Suprapubic skin (tissue), 4 donors: ENCODE results near the gene CBLB. TPM values are rescaled to one million over a fixed set of nuclear protein-coding genes. Genes with fewer than 3 reads are reported as not detected.

Experiments
- DNase-seq, 2 donors: peaks; one replicate each; pipeline ENCODE4 v3.0.0-alpha.2; 2019; ENCODE audit warnings: low spot score in 2 of 2
- H3K27ac ChIP-seq: fragments of 200-600 bp; sonication (generic); one replicate; pipeline ENCODE4 v1.5.1; 2019
- H3K27me3 ChIP-seq: fragments of 200-600 bp; sonication (generic); one replicate; pipeline ENCODE4 v1.5.1; 2019
- H3K36me3 ChIP-seq: fragments of 200-600 bp; sonication (generic); one replicate; pipeline ENCODE4 v1.5.1; 2019
- H3K4me1 ChIP-seq: fragments of 200-600 bp; sonication (generic); one replicate; pipeline ENCODE4 v1.5.1; 2019
- H3K4me3 ChIP-seq: fragments of 200-600 bp; sonication (generic); one replicate; pipeline ENCODE4 v1.5.1; 2019; ENCODE audit warnings: mild to moderate bottlenecking
- H3K9me3 ChIP-seq: fragments of 200-600 bp; sonication (generic); one replicate; pipeline ENCODE4 v1.5.1; 2019
- EP300 ChIP-seq: sonication (generic); formaldehyde crosslinking; IDR thresholded peaks from one replicate; pipeline ENCODE4 v1.6.1; 2017; ENCODE audit warnings: antibody characterized with exemption
- POLR2A ChIP-seq, 2 donors: fragments of 450-650 bp; IDR thresholded peaks; one replicate each; pipeline ENCODE4 v1.6.1; 2017; ENCODE audit warnings: antibody characterized with exemption in 2 of 2, mild to moderate bottlenecking in 2 of 2, moderate library complexity in 2 of 2
- POLR2AphosphoS5 ChIP-seq, 3 donors: sonication (generic); formaldehyde crosslinking; IDR thresholded peaks; one replicate each; pipeline ENCODE4 v1.6.1; 2017; ENCODE audit warnings: antibody characterized with exemption in 3 of 3
- WGBS: methylation state at CpG from one replicate; pipeline ENCODE4 v1.1.5; 2018; 5-methylcytosine and 5-hydroxymethylcytosine counted together
- total RNA-seq, 4 donors: library from RNA; depleted of rRNA; stranded (reverse); fragments of >200 nt; gene quantifications; one replicate each; pipeline ENCODE4 v1.1.0, GENCODE V29; 2016
- TF ChIP-seq, protein P1 (sequence below), 2 donors: fragments of 200-600 bp in 1 of 2; fragments of 450-650 bp in 1 of 2; sonication (generic) in 1 of 2; IDR thresholded peaks; one replicate each; pipeline ENCODE4 v1.5.1; 2016 to 2019; ENCODE audit warnings: antibody characterized with exemption in 2 of 2, mild to moderate bottlenecking in 1 of 2, moderate library complexity in 1 of 2

CBLB gene
- total RNA-seq, 4 donors from 2014 or later, result 16.8 to 43.8 (median 25.2) TPM

DNA sequence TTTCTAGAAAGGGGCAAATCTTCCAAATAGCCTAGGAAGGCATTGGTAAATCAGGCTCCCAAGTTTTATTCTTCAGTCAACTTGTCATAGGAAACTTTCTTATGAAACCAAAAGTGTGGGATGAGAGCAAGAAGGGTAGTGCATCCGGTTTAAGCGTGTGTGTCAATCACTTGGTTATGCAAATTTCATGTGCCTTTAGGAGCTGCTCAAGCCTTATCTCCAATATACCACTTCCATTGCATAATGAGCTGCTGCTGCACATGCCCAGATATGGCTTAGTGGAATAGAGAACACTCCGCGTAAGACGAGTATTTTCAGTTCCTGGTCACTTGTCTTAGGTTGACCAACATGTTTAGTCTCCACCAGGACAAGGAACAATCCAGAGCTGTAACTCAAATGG, 242.1 kb downstream of the CBLB start:
- no peak for TF ChIP-seq EP300
- TF ChIP-seq POLR2AphosphoS5 (IDR thresholded peaks at IDR 0.05), result no peak
- TF ChIP-seq, protein P1, sequence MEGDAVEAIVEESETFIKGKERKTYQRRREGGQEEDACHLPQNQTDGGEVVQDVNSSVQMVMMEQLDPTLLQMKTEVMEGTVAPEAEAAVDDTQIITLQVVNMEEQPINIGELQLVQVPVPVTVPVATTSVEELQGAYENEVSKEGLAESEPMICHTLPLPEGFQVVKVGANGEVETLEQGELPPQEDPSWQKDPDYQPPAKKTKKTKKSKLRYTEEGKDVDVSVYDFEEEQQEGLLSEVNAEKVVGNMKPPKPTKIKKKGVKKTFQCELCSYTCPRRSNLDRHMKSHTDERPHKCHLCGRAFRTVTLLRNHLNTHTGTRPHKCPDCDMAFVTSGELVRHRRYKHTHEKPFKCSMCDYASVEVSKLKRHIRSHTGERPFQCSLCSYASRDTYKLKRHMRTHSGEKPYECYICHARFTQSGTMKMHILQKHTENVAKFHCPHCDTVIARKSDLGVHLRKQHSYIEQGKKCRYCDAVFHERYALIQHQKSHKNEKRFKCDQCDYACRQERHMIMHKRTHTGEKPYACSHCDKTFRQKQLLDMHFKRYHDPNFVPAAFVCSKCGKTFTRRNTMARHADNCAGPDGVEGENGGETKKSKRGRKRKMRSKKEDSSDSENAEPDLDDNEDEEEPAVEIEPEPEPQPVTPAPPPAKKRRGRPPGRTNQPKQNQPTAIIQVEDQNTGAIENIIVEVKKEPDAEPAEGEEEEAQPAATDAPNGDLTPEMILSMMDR (IDR thresholded peaks at IDR 0.05), result no peak
- TF ChIP-seq POLR2A (IDR thresholded peaks at IDR 0.05), result no peak
- no peak overlapping the region for H3K4me3 ChIP-seq
- 97% methylated on average over 5 of the region's 5 CpGs for WGBS
- H3K36me3 ChIP-seq, result no peaks in the 10 kb centered on the region
- H3K9me3 ChIP-seq, result no peaks in the 10 kb centered on the region
- H3K27ac ChIP-seq, result no peak overlapping the region
- H3K27me3 ChIP-seq, result no peaks in the 10 kb centered on the region
- H3K4me1 ChIP-seq, result no peaks in the 10 kb centered on the region
- DNase-seq, result no peak

DNA sequence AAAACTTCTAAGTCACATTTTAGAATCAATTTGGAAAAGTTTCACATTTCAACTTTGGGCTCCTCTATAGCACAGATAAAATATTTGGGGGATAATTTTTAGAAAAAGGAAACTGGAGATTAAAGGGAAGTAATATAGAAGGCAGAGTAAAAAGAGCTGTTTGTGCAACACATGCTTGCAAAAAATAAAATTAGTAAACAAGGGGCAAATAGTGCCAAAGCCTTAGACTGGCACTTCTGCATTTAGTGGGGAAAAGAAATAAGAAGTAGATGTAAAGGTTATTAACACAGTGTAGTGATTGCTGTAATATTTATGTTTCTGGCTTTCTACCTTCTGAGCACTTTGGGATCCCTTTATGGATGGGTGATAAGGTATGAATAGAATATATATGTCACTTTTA, 246.6 kb downstream of the CBLB start:
- no peak for DNase-seq
- H3K27ac ChIP-seq, result no peak overlapping the region
- no peaks in the 10 kb centered on the region for H3K4me1 ChIP-seq
- no peaks in the 10 kb centered on the region for H3K36me3 ChIP-seq
- TF ChIP-seq, protein P1 (IDR thresholded peaks at IDR 0.05), result no peak
- TF ChIP-seq EP300 (no peak), POLR2AphosphoS5 (IDR thresholded peaks at IDR 0.05) (no peak), POLR2A (IDR thresholded peaks at IDR 0.05) (no peak)
- H3K9me3 ChIP-seq, result no peaks in the 10 kb centered on the region
- no peak overlapping the region for H3K4me3 ChIP-seq
- H3K27me3 ChIP-seq, result no peaks in the 10 kb centered on the region

DNA sequence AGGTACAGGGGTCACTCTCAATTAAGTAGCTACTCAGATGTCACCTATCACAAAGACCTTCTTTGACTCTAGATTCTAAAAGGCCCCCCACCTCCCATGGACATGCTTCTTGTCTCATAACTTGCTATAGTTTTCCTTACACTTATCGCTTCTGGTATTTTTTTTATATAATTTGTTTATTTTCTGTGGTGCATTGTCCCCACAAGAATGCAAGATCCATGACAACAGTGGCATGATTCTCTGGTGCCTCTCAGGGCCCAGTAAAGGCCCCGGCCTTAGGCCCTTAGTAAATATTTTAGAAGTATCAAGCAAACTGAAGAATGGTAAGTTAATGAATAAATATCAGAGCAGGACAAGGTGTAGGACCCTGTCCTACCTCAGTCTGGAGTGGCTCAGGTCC, 248.6 kb downstream of the CBLB start:
- Histone ChIP-seq H3K4me1 (no peaks in the 10 kb centered on the region), H3K4me3 (no peak overlapping the region), H3K27me3 (no peaks in the 10 kb centered on the region), H3K36me3 (no peaks in the 10 kb centered on the region), H3K27ac (no peak overlapping the region), H3K9me3 (no peaks in the 10 kb centered on the region)
- TF ChIP-seq, protein P1 (IDR thresholded peaks at IDR 0.05), result no peak
- TF ChIP-seq POLR2A (IDR thresholded peaks at IDR 0.05) (no peak), POLR2AphosphoS5 (IDR thresholded peaks at IDR 0.05) (no peak), EP300 (no peak)
- no peak for DNase-seq
- 94% methylated on average over 2 of the region's 2 CpGs for WGBS

- Histone ChIP-seq H3K4me1 (no peaks in the 10 kb centered on the region), H3K9me3 (no peaks in the 10 kb centered on the region), H3K27ac (no peak overlapping the region), H3K4me3 (no peak overlapping the region), H3K27me3 (no peaks in the 10 kb centered on the region), H3K36me3 (no peaks in the 10 kb centered on the region)
- TF ChIP-seq EP300, result no peak
- no peak for TF ChIP-seq POLR2AphosphoS5 (IDR thresholded peaks at IDR 0.05)
- TF ChIP-seq POLR2A (IDR thresholded peaks at IDR 0.05), result no peak
- TF ChIP-seq, protein P1 (IDR thresholded peaks at IDR 0.05), result no peak
- DNase-seq, result no peak
- 94% methylated on average over 2 of the region's 2 CpGs for WGBS
These were observed 249.2 kb downstream of the CBLB start for GRCh38 chr3:105619651-105620050.

- TF ChIP-seq POLR2AphosphoS5 (IDR thresholded peaks at IDR 0.05) (no peak), EP300 (no peak), POLR2A (IDR thresholded peaks at IDR 0.05) (no peak)
- TF ChIP-seq, protein P1 (IDR thresholded peaks at IDR 0.05), result no peak
- Histone ChIP-seq H3K36me3 (no peaks in the 10 kb centered on the region), H3K9me3 (no peaks in the 10 kb centered on the region), H3K4me3 (no peak overlapping the region), H3K27me3 (no peaks in the 10 kb centered on the region), H3K27ac (no peak overlapping the region), H3K4me1 (no peaks in the 10 kb centered on the region)
- no peak for DNase-seq
- whole genome bisulfite sequencing, result 84% methylated on average over 5 of the region's 5 CpGs
These were observed 250.3 kb downstream of the CBLB start for GRCh38 chr3:105618556-105618955.
